RPMI8226 (cell line): ENCODE results near the gene SLC9A2.
A peak's percentile ranks its signal among the peaks of the same experiment; 100 is the strongest.

Experiments used
- DNase-seq: peaks from one replicate; pipeline ENCODE4 v3.0.0-alpha.2; 2015

Gene SLC9A2

GRCh38 chr2:102736410-102737409 lies 117.4 kb downstream of the SLC9A2 start:
- DNase-seq, result peak; percentile 86

- peak; percentile 38 for DNase-seq
Measured at GRCh38 chr2:102737431-102737830, 118.1 kb downstream of the SLC9A2 start.

- DNase-seq, result no peak
Measured at GRCh38 chr2:102743259-102743658, 123.9 kb downstream of the SLC9A2 start.

GRCh38 chr2:102748107-102748506 lies 128.8 kb downstream of the SLC9A2 start:
- no peak for DNase-seq

GRCh38 chr2:102749938-102750337 lies 130.6 kb downstream of the SLC9A2 start:
- DNase-seq, result peak; percentile 16

GRCh38 chr2:102753563-102754159 lies 134.3 kb downstream of the SLC9A2 start:
- peak; percentile 55 for DNase-seq

GRCh38 chr2:102754456-102755145 lies 135.2 kb downstream of the SLC9A2 start:
- no peak for DNase-seq

- no peak for DNase-seq
Measured at GRCh38 chr2:102755284-102755683, 135.9 kb downstream of the SLC9A2 start.

GRCh38 chr2:102758439-102758838 lies 139.1 kb downstream of the SLC9A2 start:
- DNase-seq, result no peak
